ENCODE measurements around the gene LRRN4.

DNA sequence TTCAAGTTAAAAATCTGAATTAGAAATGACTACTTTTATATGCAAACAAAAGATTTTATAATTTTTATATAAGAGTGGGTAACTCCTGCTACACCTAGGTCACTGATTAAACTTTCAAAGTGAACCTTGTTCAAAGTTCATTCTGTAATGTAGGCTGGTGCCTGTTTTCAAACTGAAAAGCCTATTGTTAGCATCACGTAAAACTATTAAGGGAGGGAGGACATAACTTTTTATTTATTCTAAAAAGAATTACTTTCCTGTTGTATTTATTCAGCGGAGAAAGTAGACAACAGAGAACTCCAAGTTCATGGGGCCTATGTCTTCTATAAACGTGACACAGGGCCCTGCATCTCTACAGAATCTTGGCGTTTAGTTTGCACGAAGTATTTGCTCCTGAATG lies 41.5 kb upstream of the LRRN4 start:
- TF ChIP-seq, protein P1, sequence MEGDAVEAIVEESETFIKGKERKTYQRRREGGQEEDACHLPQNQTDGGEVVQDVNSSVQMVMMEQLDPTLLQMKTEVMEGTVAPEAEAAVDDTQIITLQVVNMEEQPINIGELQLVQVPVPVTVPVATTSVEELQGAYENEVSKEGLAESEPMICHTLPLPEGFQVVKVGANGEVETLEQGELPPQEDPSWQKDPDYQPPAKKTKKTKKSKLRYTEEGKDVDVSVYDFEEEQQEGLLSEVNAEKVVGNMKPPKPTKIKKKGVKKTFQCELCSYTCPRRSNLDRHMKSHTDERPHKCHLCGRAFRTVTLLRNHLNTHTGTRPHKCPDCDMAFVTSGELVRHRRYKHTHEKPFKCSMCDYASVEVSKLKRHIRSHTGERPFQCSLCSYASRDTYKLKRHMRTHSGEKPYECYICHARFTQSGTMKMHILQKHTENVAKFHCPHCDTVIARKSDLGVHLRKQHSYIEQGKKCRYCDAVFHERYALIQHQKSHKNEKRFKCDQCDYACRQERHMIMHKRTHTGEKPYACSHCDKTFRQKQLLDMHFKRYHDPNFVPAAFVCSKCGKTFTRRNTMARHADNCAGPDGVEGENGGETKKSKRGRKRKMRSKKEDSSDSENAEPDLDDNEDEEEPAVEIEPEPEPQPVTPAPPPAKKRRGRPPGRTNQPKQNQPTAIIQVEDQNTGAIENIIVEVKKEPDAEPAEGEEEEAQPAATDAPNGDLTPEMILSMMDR (IDR thresholded peaks at IDR 0.05): no peak
- no peak for TF ChIP-seq POLR2A (IDR thresholded peaks at IDR 0.05)
- TF ChIP-seq EP300 (IDR thresholded peaks at IDR 0.05): no peak

All from stomach (tissue), 4 donors.